GM12878 (cell line): Measurements from ENCODE around the gene MICALL2.

Experiments
- CEBPB ChIP-seq, 2 experiments: fragments of 150-350 bp in 1 of 2; IDR thresholded peaks; 2 replicates each; pipeline ENCODE4 v1.6.1; 2012 to 2014; ENCODE audit warnings: low read depth in 2 of 2, low read length in 2 of 2, borderline replicate concordance in 1 of 2, inconsistent platforms in 1 of 2
- EZH2 ChIP-seq: IDR thresholded peaks from 2 replicates; pipeline ENCODE4 v1.6.1; 2012; ENCODE audit warnings: low read depth, mild to moderate bottlenecking, control low read depth, inconsistent platforms, low read length, borderline replicate concordance; ENCODE audit not compliant: control insufficient read depth
- NFIC ChIP-seq: IDR thresholded peaks from 2 replicates; pipeline ENCODE4 v1.6.1; 2012; ENCODE audit warnings: low read depth, mild to moderate bottlenecking, inconsistent platforms, low read length, moderate library complexity
- POLR2A ChIP-seq: IDR thresholded peaks from 2 replicates; pipeline ENCODE4 v1.6.1; 2011; ENCODE audit warnings: low read depth, mild to moderate bottlenecking, low read length
- RELA ChIP-seq: fragments of 450-650 bp; IDR thresholded peaks from 2 replicates; pipeline ENCODE4 v1.8.0; 2014; ENCODE audit warnings: borderline replicate concordance; ENCODE audit not compliant: partially characterized antibody
- ZNF274 ChIP-seq: IDR thresholded peaks from one replicate; pipeline ENCODE4 v1.8.0; 2011; ENCODE audit not compliant: insufficient read length, insufficient read depth
- TF ChIP-seq, protein P1 (sequence below), 3 experiments: IDR thresholded peaks in 2 of 3; conservative IDR thresholded peaks in 1 of 3; 2 replicates each; pipeline ENCODE4 v1.5.1; 2011; ENCODE audit warnings: low read depth in 3 of 3, low read length in 3 of 3, mild to moderate bottlenecking in 3 of 3, control low read depth in 2 of 3, moderate library complexity in 2 of 3, inconsistent platforms in 1 of 3, mixed read lengths in 1 of 3; ENCODE audit not compliant: control insufficient read depth in 2 of 3, insufficient read depth in 1 of 3; ENCODE audit errors: extremely low read depth in 1 of 3
- TF ChIP-seq, protein P2 (sequence below): IDR thresholded peaks from 2 replicates; pipeline ENCODE4 v1.6.1; 2012; ENCODE audit warnings: low read length, inconsistent platforms

GRCh38 chr7:1481300-1481699 is 22.0 kb upstream of the MICALL2 start:
- TF ChIP-seq NFIC (no peak), POLR2A (no peak), RELA (no peak), CEBPB (IDR thresholded peaks at IDR 0.05; ENCODE audit: borderline replicate concordance in 1 of 2, low read depth in 2 of 2, low read length in 2 of 2) (no peak), EZH2 (no peak), ZNF274 (no peak)
- TF ChIP-seq, protein P1, sequence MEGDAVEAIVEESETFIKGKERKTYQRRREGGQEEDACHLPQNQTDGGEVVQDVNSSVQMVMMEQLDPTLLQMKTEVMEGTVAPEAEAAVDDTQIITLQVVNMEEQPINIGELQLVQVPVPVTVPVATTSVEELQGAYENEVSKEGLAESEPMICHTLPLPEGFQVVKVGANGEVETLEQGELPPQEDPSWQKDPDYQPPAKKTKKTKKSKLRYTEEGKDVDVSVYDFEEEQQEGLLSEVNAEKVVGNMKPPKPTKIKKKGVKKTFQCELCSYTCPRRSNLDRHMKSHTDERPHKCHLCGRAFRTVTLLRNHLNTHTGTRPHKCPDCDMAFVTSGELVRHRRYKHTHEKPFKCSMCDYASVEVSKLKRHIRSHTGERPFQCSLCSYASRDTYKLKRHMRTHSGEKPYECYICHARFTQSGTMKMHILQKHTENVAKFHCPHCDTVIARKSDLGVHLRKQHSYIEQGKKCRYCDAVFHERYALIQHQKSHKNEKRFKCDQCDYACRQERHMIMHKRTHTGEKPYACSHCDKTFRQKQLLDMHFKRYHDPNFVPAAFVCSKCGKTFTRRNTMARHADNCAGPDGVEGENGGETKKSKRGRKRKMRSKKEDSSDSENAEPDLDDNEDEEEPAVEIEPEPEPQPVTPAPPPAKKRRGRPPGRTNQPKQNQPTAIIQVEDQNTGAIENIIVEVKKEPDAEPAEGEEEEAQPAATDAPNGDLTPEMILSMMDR (IDR thresholded peaks at IDR 0.05 in 2 of 3, conservative IDR thresholded peaks at IDR 0.05 in 1 of 3; ENCODE audit: control insufficient read depth in 2 of 3, extremely low read depth in 1 of 3, insufficient read depth in 1 of 3, low read depth in 3 of 3, low read length in 3 of 3): no peak
- TF ChIP-seq, protein P2, sequence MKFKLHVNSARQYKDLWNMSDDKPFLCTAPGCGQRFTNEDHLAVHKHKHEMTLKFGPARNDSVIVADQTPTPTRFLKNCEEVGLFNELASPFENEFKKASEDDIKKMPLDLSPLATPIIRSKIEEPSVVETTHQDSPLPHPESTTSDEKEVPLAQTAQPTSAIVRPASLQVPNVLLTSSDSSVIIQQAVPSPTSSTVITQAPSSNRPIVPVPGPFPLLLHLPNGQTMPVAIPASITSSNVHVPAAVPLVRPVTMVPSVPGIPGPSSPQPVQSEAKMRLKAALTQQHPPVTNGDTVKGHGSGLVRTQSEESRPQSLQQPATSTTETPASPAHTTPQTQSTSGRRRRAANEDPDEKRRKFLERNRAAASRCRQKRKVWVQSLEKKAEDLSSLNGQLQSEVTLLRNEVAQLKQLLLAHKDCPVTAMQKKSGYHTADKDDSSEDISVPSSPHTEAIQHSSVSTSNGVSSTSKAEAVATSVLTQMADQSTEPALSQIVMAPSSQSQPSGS: no peak
